GM12878 (cell line): ENCODE data around the gene IGF2R. TPM values are rescaled to one million over a fixed set of nuclear protein-coding genes. Genes with fewer than 3 reads are reported as not detected.

Experiments used
- ATAC-seq: fragments of 200-7000 bp; cut with Tn5 transposase; 3 replicates; pipeline ENCODE4 v1.9.1; 2020; ENCODE audit warnings: mild to moderate bottlenecking, moderate library complexity
- BruUV-seq: library from RNA; stranded (reverse); fragments of 400-500 nt; replicated peaks from 2 replicates; lab custom pipeline; 2021; lab: Mats Ljungman, UMichigan
- CTCF ChIA-PET: fragments of 300-600 bp; sonication (Branson Sonifier 250); formaldehyde crosslinking; extraction: SDS; loops from one replicate; lab custom pipeline; 2021; ENCODE audit warnings: inconsistent platforms; lab: Yijun Ruan, JAX
- POLR2A ChIA-PET: fragments of 350-600 bp; formaldehyde crosslinking; extraction: SDS; loops from one replicate; lab custom pipeline; 2021; ENCODE audit warnings: inconsistent platforms; lab: Charles Lee
- RAD21 ChIA-PET: fragments of 300-600 bp; sonication (Branson Sonifier 250); formaldehyde crosslinking; loops from one replicate; lab custom pipeline; 2023; ENCODE audit warnings: antibody characterized with exemption; ENCODE audit not compliant: unreplicated experiment; lab: Charles Lee
- SMC1A ChIA-PET: fragments of 300-600 bp; sonication (Branson Sonifier 250); formaldehyde crosslinking; loops from one replicate; lab custom pipeline; 2023; ENCODE audit not compliant: unreplicated experiment, uncharacterized antibody; lab: Charles Lee
- DNase-seq: peaks from one replicate; pipeline ENCODE4 v3.0.0-alpha.2; 2011; ENCODE audit warnings: low read depth, low spot score
- FAIRE-seq: peaks from 3 replicates; lab custom pipeline; 2011; peaks lifted over from hg19 to GRCh38; lab: Jason Lieb, UNC
- H2AFZ ChIP-seq: 2 replicates; pipeline ENCODE4 v1.6.0; 2011; ENCODE audit warnings: low read depth, low read length, control low read depth; ENCODE audit not compliant: control insufficient read depth
- H3K27ac ChIP-seq: 2 replicates; pipeline ENCODE4 v1.5.1; 2011; ENCODE audit warnings: control low read depth; ENCODE audit not compliant: control insufficient read depth, insufficient read depth
- H3K27me3 ChIP-seq, 2 experiments: replicated peaks in 1 of 2; 2 replicates each; pipeline versions ENCODE4 v1.6.0 to v1.6.1; 2011; ENCODE audit warnings: low read length in 1 of 2; ENCODE audit not compliant: control insufficient read depth in 2 of 2, insufficient read depth in 2 of 2
- H3K36me3 ChIP-seq, 2 experiments: 2 replicates each; pipeline ENCODE4 v1.5.1; 2011; ENCODE audit warnings: low read length in 1 of 2; ENCODE audit not compliant: control insufficient read depth in 2 of 2, insufficient read depth in 2 of 2
- H3K4me1 ChIP-seq: 2 replicates; pipeline ENCODE4 v1.6.1; 2011; ENCODE audit warnings: mild to moderate bottlenecking, low read length, moderate library complexity, mixed read lengths; ENCODE audit not compliant: control insufficient read depth, insufficient read depth
- H3K4me2 ChIP-seq: 2 replicates; pipeline ENCODE4 v1.6.0; 2011; ENCODE audit warnings: control low read depth; ENCODE audit not compliant: control insufficient read depth, insufficient read depth
- H3K4me3 ChIP-seq: fragments of 200-600 bp; sonication (generic); 2 replicates; pipeline ENCODE4 v1.5.1; 2016
- H3K79me2 ChIP-seq: 2 replicates; pipeline ENCODE4 v1.6.0; 2011; ENCODE audit warnings: low read length; ENCODE audit not compliant: control insufficient read depth, insufficient read depth
- H3K9ac ChIP-seq: 2 replicates; pipeline ENCODE4 v1.8.0; 2011; ENCODE audit warnings: low read length, control low read depth, mixed read lengths; ENCODE audit not compliant: control insufficient read depth, insufficient read depth
- H3K9me3 ChIP-seq: replicated peaks from 3 replicates; pipeline ENCODE4 v1.5.1; 2011; ENCODE audit warnings: mild to moderate bottlenecking, low read length; ENCODE audit not compliant: control insufficient read depth, insufficient read depth
- H4K20me1 ChIP-seq: 2 replicates; pipeline ENCODE4 v1.6.0; 2011; ENCODE audit not compliant: control insufficient read depth, insufficient read depth
- BCL11A ChIP-seq: IDR thresholded peaks from 2 replicates; pipeline ENCODE4 v1.6.1; 2011; ENCODE audit warnings: low read depth, low read length
- DPF2 ChIP-seq: fragments of 450-650 bp; IDR thresholded peaks from 2 replicates; pipeline ENCODE4 v1.6.1; 2017; ENCODE audit warnings: mild to moderate bottlenecking
- ETV6 ChIP-seq, 2 experiments: fragments of 450-650 bp in 1 of 2; IDR thresholded peaks in 1 of 2; conservative IDR thresholded peaks in 1 of 2; 2 replicates each; pipeline ENCODE4 v1.6.1; 2014; ENCODE audit warnings: antibody characterized with exemption in 1 of 2, borderline replicate concordance in 1 of 2, low read depth in 1 of 2, mild to moderate bottlenecking in 1 of 2, moderate library complexity in 1 of 2
- JUND ChIP-seq: IDR thresholded peaks from 2 replicates; pipeline ENCODE4 v1.6.1; 2012; ENCODE audit warnings: low read depth, mild to moderate bottlenecking, low read length, improper control_type of control experiment, moderate library complexity
- KAT2A ChIP-seq: conservative IDR thresholded peaks from 2 replicates; pipeline ENCODE4 v1.6.1; 2011; ENCODE audit warnings: low read depth, low read length; ENCODE audit not compliant: control insufficient read depth
- MYB ChIP-seq: fragments of 150-350 bp; IDR thresholded peaks from 2 replicates; pipeline ENCODE4 v1.6.1; 2014; ENCODE audit warnings: mild to moderate bottlenecking, low read depth, low read length, borderline replicate concordance
- NRF1 ChIP-seq: conservative IDR thresholded peaks from 2 replicates; pipeline ENCODE4 v1.6.1; 2011; ENCODE audit warnings: mild to moderate bottlenecking, low read depth, low read length, improper control_type of control experiment
- SMAD1 ChIP-seq: fragments of 450-650 bp; IDR thresholded peaks from 2 replicates; pipeline ENCODE4 v1.6.1; 2018; ENCODE audit warnings: mild to moderate bottlenecking, low read depth; ENCODE audit not compliant: partially characterized antibody
- SMARCA5 ChIP-seq: fragments of 450-650 bp; IDR thresholded peaks from 2 replicates; pipeline ENCODE4 v1.6.1; 2017; ENCODE audit warnings: mild to moderate bottlenecking
- TBL1XR1 ChIP-seq: IDR thresholded peaks from 2 replicates; pipeline ENCODE4 v1.6.1; 2012; ENCODE audit warnings: low read depth, low read length, improper control_type of control experiment
- WGBS: methylation state at CpG from one replicate; pipeline ENCODE4 v1.1.6; 2016; ENCODE audit warnings: low lambda C conversion rate; ENCODE audit not compliant: insufficient replicate concordance, insufficient coverage; ENCODE audit errors: missing lambda C conversion rate; 5-methylcytosine and 5-hydroxymethylcytosine counted together
- in situ Hi-C: fragments of 300-500 bp; cut with MboI; formaldehyde crosslinking; loops from 9 replicates; pipeline ENCODE4 v1.14.3; 2018; ENCODE audit warnings: mixed read lengths
- intact Hi-C: fragments of 100-400 bp; cut with micrococcal nuclease; formaldehyde crosslinking; loops from one replicate; pipeline ENCODE4 v1.14.2; 2022; ENCODE audit not compliant: unreplicated experiment
- polyA plus RNA-seq, 11 experiments: library from polyadenylated mRNA; depleted of rRNA in 4 of 11; unstranded in 6 of 11; stranded (reverse) in 5 of 11; fragments of >200 nt; fragmentation: Nextera tagmentation in 4 of 11; fragmentation: Illumina TruSeq in 1 of 11; extraction: Ambion mirVana in 4 of 11; extraction: Trizol in 1 of 11; gene quantifications; 1 replicate in 1 of 11; 2 replicates in 10 of 11; pipeline versions ENCODE4 v1.2.1 to v1.2.3, GENCODE V29; 2011 to 2016; ENCODE audit warnings: inconsistent platforms in 2 of 11, missing spikeins in 2 of 11, low read depth in 1 of 11
- total RNA-seq, 4 experiments: library from RNA; depleted of rRNA in 3 of 4; stranded (reverse); fragments of >200 nt in 3 of 4; fragmentation: Illumina TruSeq in 1 of 4; extraction: Trizol in 1 of 4; gene quantifications; 2 replicates each; pipeline versions ENCODE4 v1.2.1 to v1.2.3, GENCODE V29; 2013 to 2021
- TF ChIP-seq, protein P1 (sequence below): fragments of 150-350 bp; IDR thresholded peaks from 2 replicates; pipeline ENCODE4 v1.6.1; 2016; ENCODE audit warnings: low read depth, low read length
- TF ChIP-seq, protein P2 (sequence below): fragments of 450-650 bp; IDR thresholded peaks from 2 replicates; pipeline ENCODE4 v1.6.1; 2017; ENCODE audit warnings: borderline replicate concordance

IGF2R gene
- total and polyA plus RNA-seq, 10 of the 15 experiments (the other 5 are each of a cell fraction or from before 2014, with no cell fraction given), result 1.00 to 40.1 (median 16.8) TPM

DNA sequence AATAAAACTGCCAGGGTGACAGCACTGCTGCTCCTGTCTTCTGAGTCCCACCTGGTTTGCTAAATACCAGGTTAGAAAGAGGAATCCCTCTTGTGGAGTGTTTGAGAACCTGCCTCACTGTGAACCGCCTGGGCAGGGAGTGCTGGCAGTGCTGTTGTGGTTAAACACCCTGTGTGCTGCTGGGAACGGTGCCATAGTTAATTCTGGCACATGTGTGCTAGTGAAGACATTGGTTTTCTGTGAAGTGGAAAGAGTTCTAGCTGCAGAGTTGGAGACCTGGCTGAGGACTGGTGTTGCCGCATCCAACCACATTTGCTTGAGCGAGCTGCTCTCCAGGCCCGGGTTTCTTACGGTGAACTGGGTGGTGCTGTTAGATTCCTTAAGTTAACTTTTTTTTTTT, 72.7 kb downstream of the IGF2R start:
- no peak for TF ChIP-seq DPF2
- TF ChIP-seq MYB, result no peak
- TF ChIP-seq, protein P1, sequence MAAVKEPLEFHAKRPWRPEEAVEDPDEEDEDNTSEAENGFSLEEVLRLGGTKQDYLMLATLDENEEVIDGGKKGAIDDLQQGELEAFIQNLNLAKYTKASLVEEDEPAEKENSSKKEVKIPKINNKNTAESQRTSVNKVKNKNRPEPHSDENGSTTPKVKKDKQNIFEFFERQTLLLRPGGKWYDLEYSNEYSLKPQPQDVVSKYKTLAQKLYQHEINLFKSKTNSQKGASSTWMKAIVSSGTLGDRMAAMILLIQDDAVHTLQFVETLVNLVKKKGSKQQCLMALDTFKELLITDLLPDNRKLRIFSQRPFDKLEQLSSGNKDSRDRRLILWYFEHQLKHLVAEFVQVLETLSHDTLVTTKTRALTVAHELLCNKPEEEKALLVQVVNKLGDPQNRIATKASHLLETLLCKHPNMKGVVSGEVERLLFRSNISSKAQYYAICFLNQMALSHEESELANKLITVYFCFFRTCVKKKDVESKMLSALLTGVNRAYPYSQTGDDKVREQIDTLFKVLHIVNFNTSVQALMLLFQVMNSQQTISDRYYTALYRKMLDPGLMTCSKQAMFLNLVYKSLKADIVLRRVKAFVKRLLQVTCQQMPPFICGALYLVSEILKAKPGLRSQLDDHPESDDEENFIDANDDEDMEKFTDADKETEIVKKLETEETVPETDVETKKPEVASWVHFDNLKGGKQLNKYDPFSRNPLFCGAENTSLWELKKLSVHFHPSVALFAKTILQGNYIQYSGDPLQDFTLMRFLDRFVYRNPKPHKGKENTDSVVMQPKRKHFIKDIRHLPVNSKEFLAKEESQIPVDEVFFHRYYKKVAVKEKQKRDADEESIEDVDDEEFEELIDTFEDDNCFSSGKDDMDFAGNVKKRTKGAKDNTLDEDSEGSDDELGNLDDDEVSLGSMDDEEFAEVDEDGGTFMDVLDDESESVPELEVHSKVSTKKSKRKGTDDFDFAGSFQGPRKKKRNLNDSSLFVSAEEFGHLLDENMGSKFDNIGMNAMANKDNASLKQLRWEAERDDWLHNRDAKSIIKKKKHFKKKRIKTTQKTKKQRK, result no peak
- TF ChIP-seq NRF1, result no peak
- TF ChIP-seq SMAD1, result no peak
- no peak for TF ChIP-seq BCL11A
- no peak for TF ChIP-seq KAT2A
- no peak for TF ChIP-seq ETV6 (conservative IDR thresholded peaks at IDR 0.05 in 1 of 2, IDR thresholded peaks at IDR 0.05 in 1 of 2; ENCODE audit: borderline replicate concordance in 1 of 2, low read depth in 1 of 2)
- TF ChIP-seq TBL1XR1, result no peak
- TF ChIP-seq SMARCA5, result no peak
- TF ChIP-seq, protein P2, sequence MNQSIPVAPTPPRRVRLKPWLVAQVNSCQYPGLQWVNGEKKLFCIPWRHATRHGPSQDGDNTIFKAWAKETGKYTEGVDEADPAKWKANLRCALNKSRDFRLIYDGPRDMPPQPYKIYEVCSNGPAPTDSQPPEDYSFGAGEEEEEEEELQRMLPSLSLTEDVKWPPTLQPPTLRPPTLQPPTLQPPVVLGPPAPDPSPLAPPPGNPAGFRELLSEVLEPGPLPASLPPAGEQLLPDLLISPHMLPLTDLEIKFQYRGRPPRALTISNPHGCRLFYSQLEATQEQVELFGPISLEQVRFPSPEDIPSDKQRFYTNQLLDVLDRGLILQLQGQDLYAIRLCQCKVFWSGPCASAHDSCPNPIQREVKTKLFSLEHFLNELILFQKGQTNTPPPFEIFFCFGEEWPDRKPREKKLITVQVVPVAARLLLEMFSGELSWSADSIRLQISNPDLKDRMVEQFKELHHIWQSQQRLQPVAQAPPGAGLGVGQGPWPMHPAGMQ, result no peak
- TF ChIP-seq JUND, result no peak
- peaks cover 12 to 42% of the 10 kb centered on the region in 2 experiments for H3K36me3 ChIP-seq
- H3K4me1 ChIP-seq, result no peaks in the 10 kb centered on the region
- no peaks in the 10 kb centered on the region for H3K27me3 ChIP-seq
- no TSS peak for BruUV-seq
- 86% methylated on average over 6 of the region's 6 CpGs for WGBS
- H3K4me2 ChIP-seq, result no peak overlapping the region
- POLR2A ChIA-PET, result no interaction called here
- FAIRE-seq (no peak), DNase-seq (no peak), ATAC-seq (no peak)
- no peaks in the 10 kb centered on the region for H4K20me1 ChIP-seq
- no peak overlapping the region for H2AFZ ChIP-seq
- SMC1A ChIA-PET, result interaction anchor here (0.6 to 0.8 kb wide), 2 partner anchors 86 to 130 kb away, joined by 3 to 4 read pairs; no protein-coding TSS in a partner anchor
- H3K4me3 ChIP-seq, result no peak overlapping the region
- H3K79me2 ChIP-seq, result no peaks in the 10 kb centered on the region
- RAD21 ChIA-PET, result no interaction called here
- CTCF ChIA-PET, result no interaction called here
- H3K9ac ChIP-seq, result no peak overlapping the region
- intact Hi-C loops, result no loop called here
- no peaks in the 10 kb centered on the region for H3K9me3 ChIP-seq
- H3K27ac ChIP-seq, result no peak overlapping the region
- in situ Hi-C loops, result no loop called here
